Measurements from ENCODE around the gene DLGAP1.

DNA sequence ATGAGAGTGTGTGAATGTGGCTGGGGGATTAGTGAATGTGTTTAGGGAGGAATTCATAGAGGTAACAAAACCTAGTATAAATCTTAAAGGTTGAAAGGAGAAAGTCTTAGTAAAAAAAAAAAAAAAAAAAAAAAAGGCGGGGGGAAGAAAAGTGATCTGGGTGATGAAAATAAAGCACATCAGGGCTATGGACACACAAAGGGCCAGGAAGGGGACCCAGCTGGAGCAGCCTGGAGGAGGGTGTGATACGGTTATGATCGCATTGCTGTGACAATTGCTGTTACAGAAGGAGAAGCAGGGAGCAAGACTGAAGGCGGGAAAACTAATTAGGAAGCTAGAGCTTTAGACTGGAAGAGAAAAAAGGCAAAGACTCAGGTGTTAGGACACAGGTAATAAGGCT, 85.4 kb downstream of the DLGAP1 start:
- TF ChIP-seq POLR2AphosphoS5 (IDR thresholded peaks at IDR 0.05) (no peak), POLR2A (IDR thresholded peaks at IDR 0.05) (no peak)

All from breast epithelium (tissue), 3 donors.